Measurements from ENCODE around the gene MSANTD2. TPM values are rescaled to one million over a fixed set of nuclear protein-coding genes. Genes with fewer than 3 reads are reported as not detected.

Gene MSANTD2
- total and polyA plus RNA-seq, 9 of the 15 experiments (the other 6 are each of a cell fraction or from before 2014, with no cell fraction given) = 1.3 to 9.9 (median 5.3) TPM

DNA sequence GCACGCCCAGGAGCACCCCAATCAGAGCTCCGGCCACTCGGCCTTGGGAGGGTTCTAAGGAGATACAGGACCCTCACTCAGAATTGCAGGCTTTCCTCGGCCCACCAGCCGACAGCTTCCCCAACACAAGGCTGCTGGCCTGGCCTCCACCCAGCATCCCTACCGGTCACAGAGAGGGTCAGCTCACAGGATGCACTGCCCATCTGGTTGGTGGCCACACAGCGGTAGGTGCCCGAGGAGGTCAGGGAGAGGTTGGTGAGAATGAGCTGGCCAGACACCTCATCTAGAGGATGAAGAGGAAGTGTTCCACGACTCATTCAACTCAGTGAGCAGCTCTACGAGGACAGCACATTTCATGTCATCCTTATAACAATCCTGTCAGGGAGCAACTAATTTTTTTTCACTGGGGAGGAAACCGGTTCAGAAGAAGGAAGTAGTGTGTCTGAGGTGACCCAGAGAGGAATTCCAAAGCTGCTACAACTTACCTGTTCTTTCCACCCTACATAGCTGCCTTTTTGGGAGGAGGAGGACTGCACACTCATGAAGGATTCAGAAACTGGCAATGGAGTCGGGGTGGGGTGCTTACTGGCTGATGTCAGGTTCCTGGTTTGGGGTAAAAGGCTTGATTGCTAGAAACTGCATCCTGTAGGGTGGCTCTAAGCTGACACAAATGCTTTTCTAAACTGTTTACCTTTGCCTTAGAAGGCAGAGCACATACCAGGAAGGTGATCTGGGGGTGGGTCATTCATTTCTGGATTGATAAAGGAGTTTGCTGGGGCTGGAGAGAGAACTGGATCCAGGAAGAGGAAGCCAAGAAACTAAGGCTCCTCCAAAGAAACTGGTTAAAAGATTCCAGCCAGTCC is 51.5 kb downstream of the MSANTD2 start:
- Histone ChIP-seq H4K20me1 (replicated peaks; ENCODE audit: control insufficient read depth, insufficient read depth, low read length) (no peaks in the 10 kb centered on the region), H3K79me2 (ENCODE audit: control insufficient read depth, insufficient read depth, low read length) (no peaks in the 10 kb centered on the region), H2AFZ (ENCODE audit: low read depth, low read length) (no peak overlapping the region), H3K9me1 (ENCODE audit: control insufficient read depth, insufficient read depth, low read length) (no peaks in the 10 kb centered on the region), H3K27me3 (ENCODE audit: control insufficient read depth in 2 of 2, insufficient read depth in 2 of 2, low read length in 2 of 2) (peaks cover 11 to 51% of the 10 kb centered on the region in 2 experiments; a peak in 4 of 5 replicates), H3K4me3 (no peak overlapping the region), H3K4me2 (ENCODE audit: insufficient read depth, low read length) (no peak overlapping the region), H3K36me3 (ENCODE audit: control insufficient read depth, insufficient read depth, low read length) (no peaks in the 10 kb centered on the region), H3K9ac (ENCODE audit: insufficient read depth in 1 of 2, low read depth in 2 of 2, low read length in 2 of 2) (no peak overlapping the region; a peak in 2 of 4 replicates), H3K27ac (ENCODE audit: extremely low read depth, low read depth, low read length) (no peak overlapping the region), H3K4me1 (replicated peaks in 1 of 2; ENCODE audit: control insufficient read depth in 2 of 2, insufficient read depth in 2 of 2, low read length in 2 of 2) (peaks cover 18 to 24% of the 10 kb centered on the region in 2 experiments; a peak in 4 of 5 replicates), H3K9me3 (replicated peaks; ENCODE audit: control insufficient read depth, insufficient read depth, low read depth, low read length) (no peaks in the 10 kb centered on the region)
- ATAC-seq (no peak), DNase-seq (ENCODE audit: extremely low read depth in 1 of 4, low spot score in 3 of 4) (no peak), FAIRE-seq (no peak)
- CTCF ChIA-PET (ENCODE audit: low intra/inter-chr PET ratio) = no interaction called here
- TF ChIP-seq, protein P1, sequence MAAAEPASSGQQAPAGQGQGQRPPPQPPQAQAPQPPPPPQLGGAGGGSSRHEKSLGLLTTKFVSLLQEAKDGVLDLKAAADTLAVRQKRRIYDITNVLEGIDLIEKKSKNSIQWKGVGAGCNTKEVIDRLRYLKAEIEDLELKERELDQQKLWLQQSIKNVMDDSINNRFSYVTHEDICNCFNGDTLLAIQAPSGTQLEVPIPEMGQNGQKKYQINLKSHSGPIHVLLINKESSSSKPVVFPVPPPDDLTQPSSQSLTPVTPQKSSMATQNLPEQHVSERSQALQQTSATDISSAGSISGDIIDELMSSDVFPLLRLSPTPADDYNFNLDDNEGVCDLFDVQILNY (CRISPR knock-in tag; IDR thresholded peaks at IDR 0.05) = no peak
- 0 out of 2 replicates have a peak, but pooled peaks have one; percentile 13 for TF ChIP-seq SPI1 (IDR thresholded peaks at IDR 0.05; ENCODE audit: borderline replicate concordance, low read depth, low read length)
- no peak for TF ChIP-seq ZNF668 (CRISPR knock-in tag; IDR thresholded peaks at IDR 0.05)
- TF ChIP-seq ZNF444 (CRISPR knock-in tag; IDR thresholded peaks at IDR 0.05) = no peak
- TF ChIP-seq STAT5A (IDR thresholded peaks at IDR 0.05; ENCODE audit: borderline replicate concordance, low read length) = no peak
- TF ChIP-seq COPS2 (conservative IDR thresholded peaks at IDR 0.05) = no peak
- BruUV-seq (replicated peaks) = no TSS peak
- in situ Hi-C loops (cut with MboI) (no loop called here), intact Hi-C loops (cut with micrococcal nuclease) (no loop called here)
- POLR2A ChIA-PET = interaction anchor here (0.5 to 1.0 kb wide), 3 partner anchors 10 to 726 kb away, joined by 3 read pairs; no protein-coding TSS in a partner anchor
- 5% methylated on average over 10 of the region's 12 CpGs for WGBS (ENCODE audit: insufficient coverage, low coverage, missing lambda C conversion rate)
